NCI-H2107 treated with DMSO at 0.1 percent for 48 hours (cell line): ENCODE data around the gene CFAP77.
"Not testable (repeated sequence)": the region's sequence is repeated elsewhere in the genome, so short reads cannot be mapped to it uniquely, and the experiment has no call there.

ENCODE experiments used
- DNase-seq: peaks from one replicate; lab custom pipeline; 2025; ENCODE audit not compliant: unreplicated experiment; lab: John Stamatoyannopoulos, UW

The CFAP77 gene

GRCh38 chr9:132545578-132545977 is 135.6 kb downstream of the CFAP77 start:
- no peak for DNase-seq

- peak; percentile 47 for DNase-seq
Measured at GRCh38 chr9:132546148-132547051, 136.4 kb downstream of the CFAP77 start.

- no peak for DNase-seq
Measured at GRCh38 chr9:132547052-132547431, 137.0 kb downstream of the CFAP77 start.

- DNase-seq: no peak
Measured at GRCh38 chr9:132547436-132547835, 137.4 kb downstream of the CFAP77 start.

GRCh38 chr9:132547976-132548730 is 138.1 kb downstream of the CFAP77 start:
- DNase-seq: no peak

GRCh38 chr9:132548751-132549640 is 139.0 kb downstream of the CFAP77 start:
- DNase-seq: no peak

GRCh38 chr9:132551556-132551955 is 141.5 kb downstream of the CFAP77 start:
- DNase-seq: no peak

GRCh38 chr9:132552041-132552440 is 142.0 kb downstream of the CFAP77 start:
- DNase-seq: no peak

- DNase-seq: no peak
Measured at GRCh38 chr9:132554755-132555154, 144.7 kb downstream of the CFAP77 start.

- no peak for DNase-seq
Measured at GRCh38 chr9:132555528-132555927, 145.5 kb downstream of the CFAP77 start.

GRCh38 chr9:132556235-132556634 is 146.2 kb downstream of the CFAP77 start:
- DNase-seq: no peak

- no peak for DNase-seq
Measured at GRCh38 chr9:132556714-132557113, 146.7 kb downstream of the CFAP77 start.

- no peak for DNase-seq
Measured at GRCh38 chr9:132557159-132557558, 147.1 kb downstream of the CFAP77 start.

- DNase-seq: no peak
Measured at GRCh38 chr9:132559711-132560110, 149.7 kb downstream of the CFAP77 start.

GRCh38 chr9:132560616-132561202 is 150.7 kb downstream of the CFAP77 start:
- DNase-seq: no peak

- DNase-seq: no peak
Measured at GRCh38 chr9:132562306-132562573, 152.2 kb downstream of the CFAP77 start.

- DNase-seq: no peak
Measured at GRCh38 chr9:132564526-132564925, 154.5 kb downstream of the CFAP77 start.

GRCh38 chr9:132568787-132569186 is 158.8 kb downstream of the CFAP77 start:
- DNase-seq: not testable (repeated sequence)

GRCh38 chr9:132571806-132572600 is 162.0 kb downstream of the CFAP77 start:
- DNase-seq: no peak

GRCh38 chr9:132572921-132573320 is 162.9 kb downstream of the CFAP77 start:
- DNase-seq: no peak
